Activated CD4-positive, CD25-positive, alpha-beta regulatory T cell (primary cell): ENCODE measurements around the gene WDR37.
"Not testable (repeated sequence)": the region's sequence is repeated elsewhere in the genome, so short reads cannot be mapped to it uniquely, and the experiment has no call there.

Source experiments
- DNase-seq, 4 experiments: peaks; one replicate each; lab custom pipeline; 2025; lab: John Stamatoyannopoulos, UW

WDR37 gene

GRCh38 chr10:1153251-1153763 lies 97.1 kb downstream of the WDR37 start:
- no peak for DNase-seq

GRCh38 chr10:1153805-1154351 lies 97.7 kb downstream of the WDR37 start:
- no peak for DNase-seq

- DNase-seq: no peak
Observed at GRCh38 chr10:1154531-1155295, 98.5 kb downstream of the WDR37 start.

- DNase-seq: no peak
Observed at GRCh38 chr10:1155791-1156615, 99.8 kb downstream of the WDR37 start.

GRCh38 chr10:1156616-1156886 lies 100.4 kb downstream of the WDR37 start:
- no peak for DNase-seq

GRCh38 chr10:1156921-1157614 lies 100.9 kb downstream of the WDR37 start:
- no peak for DNase-seq

- no peak for DNase-seq
Observed at GRCh38 chr10:1157615-1157933, 101.4 kb downstream of the WDR37 start.

- no peak for DNase-seq
Observed at GRCh38 chr10:1158066-1158465, 101.9 kb downstream of the WDR37 start.

- DNase-seq: not testable (repeated sequence)
Observed at GRCh38 chr10:1158536-1158935, 102.4 kb downstream of the WDR37 start.

GRCh38 chr10:1159131-1160061 lies 103.2 kb downstream of the WDR37 start:
- DNase-seq: no peak

GRCh38 chr10:1160561-1161314 lies 104.6 kb downstream of the WDR37 start:
- no peak for DNase-seq

GRCh38 chr10:1161315-1161673 lies 105.1 kb downstream of the WDR37 start:
- not testable (repeated sequence) for DNase-seq

GRCh38 chr10:1162481-1163203 lies 106.5 kb downstream of the WDR37 start:
- DNase-seq: no peak

- no peak for DNase-seq
Observed at GRCh38 chr10:1163204-1163660, 107.0 kb downstream of the WDR37 start.

GRCh38 chr10:1163831-1164230 lies 107.6 kb downstream of the WDR37 start:
- DNase-seq: no peak

- DNase-seq: no peak
Observed at GRCh38 chr10:1166101-1166827, 110.1 kb downstream of the WDR37 start.

GRCh38 chr10:1166828-1167275 lies 110.7 kb downstream of the WDR37 start:
- DNase-seq: no peak

GRCh38 chr10:1168763-1169162 lies 112.6 kb downstream of the WDR37 start:
- no peak for DNase-seq

- no peak for DNase-seq
Observed at GRCh38 chr10:1169186-1169885, 113.2 kb downstream of the WDR37 start.
